Left ventricle myocardium inferior (tissue), 1 donor: ENCODE data around the gene NKAIN2. TPM values are rescaled to one million over a fixed set of nuclear protein-coding genes. Genes with fewer than 3 reads are reported as not detected.
"Not testable (repeated sequence)": the region's sequence is repeated elsewhere in the genome, so short reads cannot be mapped to it uniquely, and the experiment has no call there.

Experiments
- DNase-seq: peaks from one replicate; pipeline ENCODE4 v3.0.0-alpha.2; 2020
- H3K27ac ChIP-seq: fragments of 200-600 bp; replicated peaks from 2 replicates; pipeline ENCODE4 v1.8.0; 2021
- H3K27me3 ChIP-seq: fragments of 200-600 bp; 2 replicates; pipeline ENCODE4 v1.8.0; 2021; ENCODE audit warnings: low read depth
- H3K36me3 ChIP-seq: fragments of 200-600 bp; 2 replicates; pipeline ENCODE4 v1.8.0; 2021
- H3K4me1 ChIP-seq: fragments of 200-600 bp; 2 replicates; pipeline ENCODE4 v1.8.0; 2021
- H3K4me3 ChIP-seq: fragments of 200-600 bp; 2 replicates; pipeline ENCODE4 v1.8.0; 2021; ENCODE audit warnings: mild to moderate bottlenecking, moderate library complexity
- H3K9me3 ChIP-seq: fragments of 200-600 bp; replicated peaks from 2 replicates; pipeline ENCODE4 v1.8.0; 2021
- intact Hi-C: fragments of 100-400 bp; cut with micrococcal nuclease; formaldehyde crosslinking; loops from one replicate; pipeline ENCODE4 v1.11.0; 2022
- total RNA-seq: library from RNA; stranded (reverse); fragmentation: NEBNext Ultra II Directional; extraction: Animal tissue kit (Norgen Biotek cat#: 25700); gene quantifications from one replicate; pipeline ENCODE4 v1.2.1, GENCODE V29; 2021
- TF ChIP-seq, protein P1 (sequence below): fragments of 200-600 bp; IDR thresholded peaks from 2 replicates; pipeline ENCODE4 v1.8.0; 2021; ENCODE audit warnings: antibody characterized with exemption, mild to moderate bottlenecking, borderline replicate concordance
- donor health status: DM: no; HTN: yes; CAD: no; lungs with severe emphysema.

The NKAIN2 gene
- total RNA-seq, 1 donor from 2014 or later = 0.22 TPM

DNA sequence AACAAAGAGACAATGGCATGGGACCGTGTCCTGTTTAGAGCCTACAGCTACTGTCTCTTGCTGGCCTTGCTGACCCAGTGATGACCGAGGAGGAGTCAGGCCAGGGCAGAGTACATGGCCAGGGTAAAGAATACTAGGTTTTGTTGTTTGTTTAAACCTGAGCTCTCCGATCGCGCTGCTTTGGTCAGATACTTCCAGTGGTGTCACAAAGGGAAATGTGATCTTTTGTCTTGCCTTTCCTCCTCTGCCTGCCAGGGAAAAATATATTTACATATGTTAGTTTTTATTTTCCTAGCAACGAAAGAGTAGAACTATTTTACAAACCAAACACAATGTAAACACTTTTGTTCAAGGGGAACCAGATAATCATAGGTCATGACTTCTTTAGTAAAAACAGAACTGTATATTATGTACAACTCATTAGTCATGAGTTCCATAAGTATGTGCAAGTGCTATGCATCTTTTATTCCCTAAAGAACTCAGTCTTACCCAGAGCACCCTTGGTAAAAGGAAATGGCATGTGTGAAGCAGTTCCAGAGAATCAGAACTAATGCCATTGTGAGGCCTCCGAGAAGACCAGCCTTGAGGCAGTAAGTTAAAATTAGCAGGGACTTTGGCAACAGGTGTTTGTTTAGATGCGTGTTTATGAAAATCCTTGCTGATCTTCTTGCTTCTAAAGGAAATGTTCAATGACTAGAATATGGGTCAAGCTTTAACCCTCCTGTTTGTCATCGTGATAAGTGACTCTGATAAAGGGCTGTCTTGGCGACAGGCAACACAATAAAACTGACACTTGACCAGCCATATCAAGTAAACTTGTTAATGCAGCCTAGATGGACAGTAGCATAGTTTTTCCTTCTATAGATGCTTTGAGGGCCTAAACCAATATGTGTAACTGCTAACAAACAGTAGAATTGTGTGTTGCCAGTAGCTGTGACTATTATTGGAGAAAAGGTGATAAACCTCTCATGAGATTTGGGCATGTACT, 204.6 kb downstream of the NKAIN2 start:
- peaks cover 3% of the 10 kb centered on the region for H3K9me3 ChIP-seq
- no peaks in the 10 kb centered on the region for H3K4me1 ChIP-seq
- no peak for DNase-seq
- TF ChIP-seq, protein P1, sequence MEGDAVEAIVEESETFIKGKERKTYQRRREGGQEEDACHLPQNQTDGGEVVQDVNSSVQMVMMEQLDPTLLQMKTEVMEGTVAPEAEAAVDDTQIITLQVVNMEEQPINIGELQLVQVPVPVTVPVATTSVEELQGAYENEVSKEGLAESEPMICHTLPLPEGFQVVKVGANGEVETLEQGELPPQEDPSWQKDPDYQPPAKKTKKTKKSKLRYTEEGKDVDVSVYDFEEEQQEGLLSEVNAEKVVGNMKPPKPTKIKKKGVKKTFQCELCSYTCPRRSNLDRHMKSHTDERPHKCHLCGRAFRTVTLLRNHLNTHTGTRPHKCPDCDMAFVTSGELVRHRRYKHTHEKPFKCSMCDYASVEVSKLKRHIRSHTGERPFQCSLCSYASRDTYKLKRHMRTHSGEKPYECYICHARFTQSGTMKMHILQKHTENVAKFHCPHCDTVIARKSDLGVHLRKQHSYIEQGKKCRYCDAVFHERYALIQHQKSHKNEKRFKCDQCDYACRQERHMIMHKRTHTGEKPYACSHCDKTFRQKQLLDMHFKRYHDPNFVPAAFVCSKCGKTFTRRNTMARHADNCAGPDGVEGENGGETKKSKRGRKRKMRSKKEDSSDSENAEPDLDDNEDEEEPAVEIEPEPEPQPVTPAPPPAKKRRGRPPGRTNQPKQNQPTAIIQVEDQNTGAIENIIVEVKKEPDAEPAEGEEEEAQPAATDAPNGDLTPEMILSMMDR = no peak
- no peak overlapping the region for H3K4me3 ChIP-seq
- no peaks in the 10 kb centered on the region for H3K36me3 ChIP-seq
- intact Hi-C loops = no loop called here
- no peak overlapping the region for H3K27ac ChIP-seq
- H3K27me3 ChIP-seq = no peaks in the 10 kb centered on the region

- no peaks in the 10 kb centered on the region for H3K27me3 ChIP-seq
- no peaks in the 10 kb centered on the region for H3K36me3 ChIP-seq
- TF ChIP-seq, protein P1 = no peak
- DNase-seq = no peak
- H3K9me3 ChIP-seq = peaks cover 3% of the 10 kb centered on the region
- no peak overlapping the region for H3K4me3 ChIP-seq
- intact Hi-C loops = no loop called here
- no peak overlapping the region for H3K27ac ChIP-seq
- H3K4me1 ChIP-seq = no peaks in the 10 kb centered on the region
Measured at GRCh38 chr6:124008988-124009765, 205.5 kb downstream of the NKAIN2 start.

- intact Hi-C loops = no loop called here
- TF ChIP-seq, protein P1 = no peak
Measured at GRCh38 chr6:124010574-124010973, 206.9 kb downstream of the NKAIN2 start.

GRCh38 chr6:124011180-124011579, 207.5 kb downstream of the NKAIN2 start:
- H3K27ac ChIP-seq = no peak overlapping the region
- DNase-seq = no peak
- H3K9me3 ChIP-seq = peaks cover 3% of the 10 kb centered on the region
- H3K4me3 ChIP-seq = no peak overlapping the region
- intact Hi-C loops = no loop called here
- no peaks in the 10 kb centered on the region for H3K27me3 ChIP-seq
- TF ChIP-seq, protein P1 = no peak
- no peaks in the 10 kb centered on the region for H3K4me1 ChIP-seq
- no peaks in the 10 kb centered on the region for H3K36me3 ChIP-seq

More at GRCh38 chr6:124010574-124010973, 206.9 kb downstream of the NKAIN2 start:
- DNase-seq = no peak
- Histone ChIP-seq H3K4me1 (no peaks in the 10 kb centered on the region), H3K27me3 (no peaks in the 10 kb centered on the region), H3K27ac (no peak overlapping the region), H3K36me3 (no peaks in the 10 kb centered on the region), H3K4me3 (no peak overlapping the region), H3K9me3 (peaks cover 3% of the 10 kb centered on the region)

DNA sequence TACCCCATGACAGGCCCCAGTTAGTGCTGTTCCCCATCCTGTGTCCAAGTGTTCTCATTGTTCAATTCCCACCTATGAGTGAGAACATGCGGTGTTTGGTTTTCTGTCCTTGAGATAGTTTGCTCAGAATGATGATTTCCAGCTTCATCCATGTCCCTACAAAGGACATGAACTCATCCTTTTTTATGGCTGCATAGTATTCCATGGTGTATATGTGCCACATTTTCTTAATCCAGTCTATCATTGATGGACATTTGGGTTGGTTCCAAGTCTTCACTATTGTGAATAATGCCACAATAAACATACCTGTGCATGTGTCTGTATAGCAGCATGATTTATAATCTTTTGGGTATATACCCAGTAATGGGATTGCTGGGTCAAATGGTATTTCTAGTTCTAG, 218.4 kb downstream of the NKAIN2 start:
- H3K27ac ChIP-seq, H3K36me3 ChIP-seq, H3K27me3 ChIP-seq, intact Hi-C loops, H3K4me3 ChIP-seq, H3K9me3 ChIP-seq, H3K4me1 ChIP-seq, DNase-seq: not testable (repeated sequence)
